ENCODE results near the gene RSU1. TPM values are rescaled to one million over a fixed set of nuclear protein-coding genes. Genes with fewer than 3 reads are reported as not detected.

The RSU1 gene
- total and polyA plus RNA-seq, 2 of the 13 experiments (the other 11 are each of a cell fraction or from before 2014, with no cell fraction given) = 32.3 to 35.1 TPM

- TF ChIP-seq ZFP91 (CRISPR knock-in tag; IDR thresholded peaks at IDR 0.05; ENCODE audit: borderline replicate concordance) = no peak
- TF ChIP-seq NONO (IDR thresholded peaks at IDR 0.05) = no peak
- no peak for TF ChIP-seq NONO (CRISPR knock-in tag; conservative IDR thresholded peaks at IDR 0.05)
- TF ChIP-seq CHD2 (IDR thresholded peaks at IDR 0.05; ENCODE audit: low read depth, low read length) = no peak
- TF ChIP-seq DMTF1 (CRISPR knock-in tag; IDR thresholded peaks at IDR 0.05) = no peak
These were observed 204.3 kb downstream of the RSU1 start (continued) for GRCh38 chr10:16612981-16613355.

- ATAC-seq (no peak), DNase-seq (ENCODE audit: low spot score) (peak; percentile 31), FAIRE-seq (peak; percentile 54)
- H3K36me3 ChIP-seq (replicated peaks in 1 of 2; ENCODE audit: control insufficient read depth in 1 of 2, insufficient read depth in 2 of 2, low read length in 2 of 2) = no peaks in the 10 kb centered on the region
- H3K4me3 ChIP-seq (replicated peaks in 1 of 3; ENCODE audit: insufficient read depth in 1 of 3, low read depth in 2 of 3, low read length in 3 of 3) = no peak overlapping the region
- intact Hi-C loops (cut with micrococcal nuclease; ENCODE audit: unreplicated experiment) = no loop called here
- in situ Hi-C loops (cut with HindIII; ENCODE audit: extremely low pct_ligation_motif_present, low pct_unique_long_range_greater_than_20kb) = no loop called here
- no peaks in the 10 kb centered on the region; the same call in 1 of the 2 replicates for H4K20me1 ChIP-seq (ENCODE audit: insufficient read depth, low read length)
- no peaks in the 10 kb centered on the region for H3K27me3 ChIP-seq (ENCODE audit: control insufficient read depth in 1 of 2, insufficient read depth in 2 of 2, low read length in 2 of 2)
- H3K79me2 ChIP-seq (ENCODE audit: insufficient read depth, low read length) = no peaks in the 10 kb centered on the region
- H2AFZ ChIP-seq (ENCODE audit: low read length) = no peak overlapping the region
- POLR2A ChIA-PET = no interaction called here
- CTCF ChIA-PET (ENCODE audit: low intra/inter-chr PET ratio, low total read pairs) = no interaction called here
- BruUV-seq (replicated peaks) = no TSS peak
- no peak overlapping the region for H3K4me2 ChIP-seq (ENCODE audit: low read depth, low read length)
- H3K9ac ChIP-seq (ENCODE audit: insufficient read depth, low read depth, low read length) = no peak overlapping the region
- WGBS (ENCODE audit: low lambda C conversion rate) = 78% methylated on average over 7 of the region's 7 CpGs
- no peaks in the 10 kb centered on the region for H3K4me1 ChIP-seq (ENCODE audit: insufficient read depth, low read length)
- H3K27ac ChIP-seq (ENCODE audit: extremely low read length, insufficient read depth, low read length) = no peak overlapping the region
- no peaks in the 10 kb centered on the region for H3K9me3 ChIP-seq (ENCODE audit: low read length)
- TF ChIP-seq ZNF644 (CRISPR knock-in tag; IDR thresholded peaks at IDR 0.05; ENCODE audit: low read depth) (0 out of 2 replicates have a peak, but pooled peaks have one; percentile 34), PRPF4 (IDR thresholded peaks at IDR 0.05; ENCODE audit: low read depth, low read length, poor library complexity, severe bottlenecking) (no peak), ZSCAN9 (CRISPR knock-in tag; IDR thresholded peaks at IDR 0.05; ENCODE audit: borderline replicate concordance) (peak; percentile 44; the same call in 1 of the 2 replicates), CBX2 (IDR thresholded peaks at IDR 0.05; ENCODE audit: low read depth, low read length) (no peak), CBX2 (CRISPR knock-in tag; IDR thresholded peaks at IDR 0.05; ENCODE audit: low read depth) (no peak), SNAPC2 (CRISPR knock-in tag; IDR thresholded peaks at IDR 0.05) (peak; percentile 52; the same call in 1 of the 2 replicates), MIER2 (CRISPR knock-in tag; IDR thresholded peaks at IDR 0.05) (peak; percentile 96), ZSCAN20 (CRISPR knock-in tag; IDR thresholded peaks at IDR 0.05; ENCODE audit: borderline replicate concordance) (0 out of 2 replicates have a peak, but pooled peaks have one; percentile 41), ERF (CRISPR knock-in tag; IDR thresholded peaks at IDR 0.05) (peak; percentile 53; the same call in 1 of the 2 replicates), ISX (CRISPR knock-in tag; conservative IDR thresholded peaks at IDR 0.05) (peak; percentile 63; the same call in 1 of the 2 replicates), ZBTB44 (CRISPR knock-in tag; IDR thresholded peaks at IDR 0.05) (0 out of 2 replicates have a peak, but pooled peaks have one; percentile 74), MIXL1 (CRISPR knock-in tag; IDR thresholded peaks at IDR 0.05) (peak; percentile 39; the same call in 1 of the 2 replicates), BRCA1 (CRISPR knock-in tag; IDR thresholded peaks at IDR 0.05) (no peak), ZFP36L2 (CRISPR knock-in tag; IDR thresholded peaks at IDR 0.05) (0 out of 2 replicates have a peak, but pooled peaks have one; percentile 59)
These were observed 204.9 kb downstream of the RSU1 start for GRCh38 chr10:16612115-16612980.

Data from HepG2 (cell line).